Neural cell (in vitro differentiated cells): Measurements from ENCODE around the gene ZFR.

ENCODE experiments used
- POLR2AphosphoS5 ChIP-seq: IDR thresholded peaks from 2 replicates; pipeline ENCODE4 v1.6.1; 2012
- TF ChIP-seq, protein P1 (sequence below): fragments of 450-650 bp; IDR thresholded peaks from 2 replicates; pipeline ENCODE4 v1.5.1; 2014; ENCODE audit warnings: antibody characterized with exemption, mild to moderate bottlenecking, moderate library complexity; ENCODE audit not compliant: poor library complexity, severe bottlenecking
- TF ChIP-seq, protein P2 (sequence below): IDR thresholded peaks from 2 replicates; pipeline ENCODE4 v1.6.1; 2012; ENCODE audit warnings: borderline replicate concordance

DNA sequence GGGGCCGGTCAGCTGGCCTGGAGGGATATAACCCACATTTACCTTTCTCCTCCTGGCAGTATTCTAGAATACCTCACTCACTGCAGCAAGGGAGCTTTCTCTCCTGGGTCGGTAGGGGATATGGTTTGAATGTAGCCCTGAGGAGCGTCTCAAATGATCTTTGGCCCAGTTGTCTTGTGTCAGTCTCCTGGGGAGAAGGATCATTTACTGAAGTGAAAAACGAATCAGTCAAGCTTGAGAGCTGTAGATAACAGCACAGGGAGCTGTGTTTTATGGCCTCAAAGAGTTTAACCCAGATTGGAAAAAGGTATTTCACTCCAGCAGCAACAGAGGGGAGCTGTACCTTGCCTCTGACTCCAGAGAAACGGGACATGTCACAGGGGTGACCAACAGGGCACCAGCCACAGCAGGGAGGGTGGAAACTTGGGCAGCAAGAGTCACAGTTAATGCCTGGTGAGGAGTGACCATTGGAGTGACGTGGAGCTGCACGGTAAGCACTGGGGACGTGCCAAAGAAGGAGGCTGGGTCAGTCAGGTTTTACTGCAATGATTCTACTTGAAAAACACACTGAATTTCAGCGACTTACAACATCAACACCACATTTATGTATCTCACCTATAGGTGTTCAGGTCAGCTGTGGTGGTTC, 29.8 kb upstream of the ZFR start:
- TF ChIP-seq, protein P1, sequence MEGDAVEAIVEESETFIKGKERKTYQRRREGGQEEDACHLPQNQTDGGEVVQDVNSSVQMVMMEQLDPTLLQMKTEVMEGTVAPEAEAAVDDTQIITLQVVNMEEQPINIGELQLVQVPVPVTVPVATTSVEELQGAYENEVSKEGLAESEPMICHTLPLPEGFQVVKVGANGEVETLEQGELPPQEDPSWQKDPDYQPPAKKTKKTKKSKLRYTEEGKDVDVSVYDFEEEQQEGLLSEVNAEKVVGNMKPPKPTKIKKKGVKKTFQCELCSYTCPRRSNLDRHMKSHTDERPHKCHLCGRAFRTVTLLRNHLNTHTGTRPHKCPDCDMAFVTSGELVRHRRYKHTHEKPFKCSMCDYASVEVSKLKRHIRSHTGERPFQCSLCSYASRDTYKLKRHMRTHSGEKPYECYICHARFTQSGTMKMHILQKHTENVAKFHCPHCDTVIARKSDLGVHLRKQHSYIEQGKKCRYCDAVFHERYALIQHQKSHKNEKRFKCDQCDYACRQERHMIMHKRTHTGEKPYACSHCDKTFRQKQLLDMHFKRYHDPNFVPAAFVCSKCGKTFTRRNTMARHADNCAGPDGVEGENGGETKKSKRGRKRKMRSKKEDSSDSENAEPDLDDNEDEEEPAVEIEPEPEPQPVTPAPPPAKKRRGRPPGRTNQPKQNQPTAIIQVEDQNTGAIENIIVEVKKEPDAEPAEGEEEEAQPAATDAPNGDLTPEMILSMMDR, result no peak
- TF ChIP-seq POLR2AphosphoS5, result no peak
- TF ChIP-seq, protein P2, sequence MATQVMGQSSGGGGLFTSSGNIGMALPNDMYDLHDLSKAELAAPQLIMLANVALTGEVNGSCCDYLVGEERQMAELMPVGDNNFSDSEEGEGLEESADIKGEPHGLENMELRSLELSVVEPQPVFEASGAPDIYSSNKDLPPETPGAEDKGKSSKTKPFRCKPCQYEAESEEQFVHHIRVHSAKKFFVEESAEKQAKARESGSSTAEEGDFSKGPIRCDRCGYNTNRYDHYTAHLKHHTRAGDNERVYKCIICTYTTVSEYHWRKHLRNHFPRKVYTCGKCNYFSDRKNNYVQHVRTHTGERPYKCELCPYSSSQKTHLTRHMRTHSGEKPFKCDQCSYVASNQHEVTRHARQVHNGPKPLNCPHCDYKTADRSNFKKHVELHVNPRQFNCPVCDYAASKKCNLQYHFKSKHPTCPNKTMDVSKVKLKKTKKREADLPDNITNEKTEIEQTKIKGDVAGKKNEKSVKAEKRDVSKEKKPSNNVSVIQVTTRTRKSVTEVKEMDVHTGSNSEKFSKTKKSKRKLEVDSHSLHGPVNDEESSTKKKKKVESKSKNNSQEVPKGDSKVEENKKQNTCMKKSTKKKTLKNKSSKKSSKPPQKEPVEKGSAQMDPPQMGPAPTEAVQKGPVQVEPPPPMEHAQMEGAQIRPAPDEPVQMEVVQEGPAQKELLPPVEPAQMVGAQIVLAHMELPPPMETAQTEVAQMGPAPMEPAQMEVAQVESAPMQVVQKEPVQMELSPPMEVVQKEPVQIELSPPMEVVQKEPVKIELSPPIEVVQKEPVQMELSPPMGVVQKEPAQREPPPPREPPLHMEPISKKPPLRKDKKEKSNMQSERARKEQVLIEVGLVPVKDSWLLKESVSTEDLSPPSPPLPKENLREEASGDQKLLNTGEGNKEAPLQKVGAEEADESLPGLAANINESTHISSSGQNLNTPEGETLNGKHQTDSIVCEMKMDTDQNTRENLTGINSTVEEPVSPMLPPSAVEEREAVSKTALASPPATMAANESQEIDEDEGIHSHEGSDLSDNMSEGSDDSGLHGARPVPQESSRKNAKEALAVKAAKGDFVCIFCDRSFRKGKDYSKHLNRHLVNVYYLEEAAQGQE, result no peak
